GM12878 (cell line): ENCODE measurements around the gene CCDC137. TPM values are rescaled to one million over a fixed set of nuclear protein-coding genes. Genes with fewer than 3 reads are reported as not detected.

Source experiments
- BACH1 ChIP-seq: fragments of 450-650 bp; IDR thresholded peaks from 2 replicates; pipeline ENCODE4 v1.6.1; 2017; ENCODE audit warnings: mild to moderate bottlenecking, borderline replicate concordance
- RUNX3 ChIP-seq: IDR thresholded peaks from 2 replicates; pipeline ENCODE4 v1.6.1; 2012; ENCODE audit warnings: low read length, inconsistent platforms
- SIX5 ChIP-seq: IDR thresholded peaks from 2 replicates; pipeline ENCODE4 v1.6.1; 2011; ENCODE audit warnings: mild to moderate bottlenecking, low read depth, low read length, moderate library complexity; ENCODE audit not compliant: severe bottlenecking
- SMAD5 ChIP-seq: IDR thresholded peaks from 2 replicates; pipeline ENCODE4 v1.6.1; 2016; ENCODE audit warnings: antibody characterized with exemption, low read depth
- SPI1 ChIP-seq: IDR thresholded peaks from 2 replicates; pipeline ENCODE4 v1.6.1; 2011; ENCODE audit warnings: low read depth, mild to moderate bottlenecking, low read length, moderate library complexity, borderline replicate concordance; ENCODE audit not compliant: insufficient read depth
- SUPT20H ChIP-seq: IDR thresholded peaks from 2 replicates; pipeline ENCODE4 v1.6.1; 2011; ENCODE audit warnings: low read depth, mild to moderate bottlenecking, low read length, moderate library complexity, borderline replicate concordance; ENCODE audit not compliant: control insufficient read depth
- TCF3 ChIP-seq: IDR thresholded peaks from 2 replicates; pipeline ENCODE4 v1.6.1; 2012; ENCODE audit warnings: low read depth, mild to moderate bottlenecking, low read length, borderline replicate concordance; ENCODE audit not compliant: insufficient read depth
- ZZZ3 ChIP-seq: IDR thresholded peaks from 2 replicates; pipeline ENCODE4 v1.6.1; 2011; ENCODE audit warnings: low read depth; ENCODE audit not compliant: control insufficient read depth, insufficient read length
- polyA plus RNA-seq, 11 experiments: library from polyadenylated mRNA; depleted of rRNA in 4 of 11; unstranded in 6 of 11; stranded (reverse) in 5 of 11; fragments of >200 nt; fragmentation: Nextera tagmentation in 4 of 11; fragmentation: Illumina TruSeq in 1 of 11; extraction: Ambion mirVana in 4 of 11; extraction: Trizol in 1 of 11; gene quantifications; 1 replicate in 1 of 11; 2 replicates in 10 of 11; pipeline versions ENCODE4 v1.2.1 to v1.2.3, GENCODE V29; 2011 to 2016; ENCODE audit warnings: inconsistent platforms in 2 of 11, missing spikeins in 2 of 11, low read depth in 1 of 11
- total RNA-seq, 4 experiments: library from RNA; depleted of rRNA in 3 of 4; stranded (reverse); fragments of >200 nt in 3 of 4; fragmentation: Illumina TruSeq in 1 of 4; extraction: Trizol in 1 of 4; gene quantifications; 2 replicates each; pipeline versions ENCODE4 v1.2.1 to v1.2.3, GENCODE V29; 2013 to 2021
- TF ChIP-seq, protein P1 (sequence below): fragments of 450-650 bp; IDR thresholded peaks from 2 replicates; pipeline ENCODE4 v1.6.1; 2016; ENCODE audit warnings: mild to moderate bottlenecking, moderate library complexity, borderline replicate concordance
- TF ChIP-seq, protein P2 (sequence below): IDR thresholded peaks from 2 replicates; pipeline ENCODE4 v1.6.1; 2012; ENCODE audit warnings: low read length, inconsistent platforms
- TF ChIP-seq, protein P3 (sequence below): IDR thresholded peaks from 2 replicates; pipeline ENCODE4 v1.6.1; 2011; ENCODE audit warnings: borderline replicate concordance, low read depth, mild to moderate bottlenecking, moderate library complexity, mixed read lengths, low read length; ENCODE audit not compliant: insufficient read depth; ENCODE audit errors: extremely low read length
- TF ChIP-seq, protein P4 (sequence below), 3 experiments: IDR thresholded peaks in 2 of 3; conservative IDR thresholded peaks in 1 of 3; 2 replicates each; pipeline ENCODE4 v1.5.1; 2011; ENCODE audit warnings: low read depth in 3 of 3, low read length in 3 of 3, mild to moderate bottlenecking in 3 of 3, control low read depth in 2 of 3, moderate library complexity in 2 of 3, inconsistent platforms in 1 of 3, mixed read lengths in 1 of 3; ENCODE audit not compliant: control insufficient read depth in 2 of 3, insufficient read depth in 1 of 3; ENCODE audit errors: extremely low read depth in 1 of 3
- TF ChIP-seq, protein P5 (sequence below): fragments of 450-650 bp; formaldehyde crosslinking; IDR thresholded peaks from 2 replicates; pipeline ENCODE4 v1.4.0; 2020; ENCODE audit warnings: mild to moderate bottlenecking, moderate library complexity

The CCDC137 gene
- total and polyA plus RNA-seq, 10 of the 15 experiments (the other 5 are each of a cell fraction or from before 2014, with no cell fraction given) = 2.2 to 45.4 (median 22.1) TPM

DNA sequence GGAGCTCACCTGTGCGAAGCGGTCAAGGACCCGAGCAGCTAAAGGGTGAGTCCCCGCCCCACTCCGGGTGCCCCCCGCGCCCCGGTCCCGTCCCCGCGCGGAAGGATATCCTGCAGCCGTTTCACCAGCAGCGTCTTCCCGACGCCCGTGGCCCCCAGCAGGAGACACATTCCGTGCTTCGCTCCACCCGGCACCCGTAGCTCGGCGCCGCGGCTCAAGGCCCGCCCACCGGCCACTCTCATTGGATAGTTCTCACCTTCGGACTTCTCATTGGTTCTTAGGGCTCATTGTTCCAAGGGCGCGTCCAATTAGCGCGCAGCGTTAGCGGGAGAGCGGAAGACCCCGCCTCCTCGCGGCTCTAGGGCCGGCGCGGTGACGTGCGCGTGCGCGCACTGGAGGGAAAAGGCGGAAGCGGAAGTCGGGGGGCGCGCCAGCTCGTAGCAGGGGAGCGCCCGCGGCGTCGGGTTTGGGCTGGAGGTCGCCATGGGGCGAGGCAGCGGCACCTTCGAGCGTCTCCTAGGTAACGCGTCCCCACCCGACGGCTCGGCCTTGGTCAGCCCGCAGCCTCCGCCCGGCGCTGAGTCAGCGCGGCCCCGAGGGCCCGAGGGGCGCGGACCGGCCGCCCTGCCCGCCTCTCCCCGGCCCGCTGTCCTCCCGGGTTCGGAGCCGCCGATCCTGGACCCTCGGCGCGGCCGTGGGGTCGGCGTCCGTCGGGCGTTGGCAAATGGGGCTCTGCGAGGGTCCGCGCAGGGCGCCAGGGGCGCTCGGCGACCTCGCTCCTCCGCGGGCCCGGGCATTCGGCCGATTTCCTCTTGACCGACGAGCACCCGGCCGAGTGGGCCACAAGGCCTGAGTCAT, 17.3 kb downstream of the CCDC137 start, which contains the start of the genes ARL16 and HGS (continued):
- TF ChIP-seq, protein P1, sequence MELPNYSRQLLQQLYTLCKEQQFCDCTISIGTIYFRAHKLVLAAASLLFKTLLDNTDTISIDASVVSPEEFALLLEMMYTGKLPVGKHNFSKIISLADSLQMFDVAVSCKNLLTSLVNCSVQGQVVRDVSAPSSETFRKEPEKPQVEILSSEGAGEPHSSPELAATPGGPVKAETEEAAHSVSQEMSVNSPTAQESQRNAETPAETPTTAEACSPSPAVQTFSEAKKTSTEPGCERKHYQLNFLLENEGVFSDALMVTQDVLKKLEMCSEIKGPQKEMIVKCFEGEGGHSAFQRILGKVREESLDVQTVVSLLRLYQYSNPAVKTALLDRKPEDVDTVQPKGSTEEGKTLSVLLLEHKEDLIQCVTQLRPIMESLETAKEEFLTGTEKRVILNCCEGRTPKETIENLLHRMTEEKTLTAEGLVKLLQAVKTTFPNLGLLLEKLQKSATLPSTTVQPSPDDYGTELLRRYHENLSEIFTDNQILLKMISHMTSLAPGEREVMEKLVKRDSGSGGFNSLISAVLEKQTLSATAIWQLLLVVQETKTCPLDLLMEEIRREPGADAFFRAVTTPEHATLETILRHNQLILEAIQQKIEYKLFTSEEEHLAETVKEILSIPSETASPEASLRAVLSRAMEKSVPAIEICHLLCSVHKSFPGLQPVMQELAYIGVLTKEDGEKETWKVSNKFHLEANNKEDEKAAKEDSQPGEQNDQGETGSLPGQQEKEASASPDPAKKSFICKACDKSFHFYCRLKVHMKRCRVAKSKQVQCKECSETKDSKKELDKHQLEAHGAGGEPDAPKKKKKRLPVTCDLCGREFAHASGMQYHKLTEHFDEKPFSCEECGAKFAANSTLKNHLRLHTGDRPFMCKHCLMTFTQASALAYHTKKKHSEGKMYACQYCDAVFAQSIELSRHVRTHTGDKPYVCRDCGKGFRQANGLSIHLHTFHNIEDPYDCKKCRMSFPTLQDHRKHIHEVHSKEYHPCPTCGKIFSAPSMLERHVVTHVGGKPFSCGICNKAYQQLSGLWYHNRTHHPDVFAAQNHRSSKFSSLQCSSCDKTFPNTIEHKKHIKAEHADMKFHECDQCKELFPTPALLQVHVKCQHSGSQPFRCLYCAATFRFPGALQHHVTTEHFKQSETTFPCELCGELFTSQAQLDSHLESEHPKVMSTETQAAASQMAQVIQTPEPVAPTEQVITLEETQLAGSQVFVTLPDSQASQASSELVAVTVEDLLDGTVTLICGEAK = peak; percentile 90
- TF ChIP-seq SIX5 (peak; percentile 30), ZZZ3 (no peak), SUPT20H (no peak), SMAD5 (no peak), RUNX3 (no peak; the same call in 1 of the 2 replicates), SPI1 (peak; percentile 68), TCF3 (no peak), BACH1 (peak; percentile 79)
- TF ChIP-seq, protein P2, sequence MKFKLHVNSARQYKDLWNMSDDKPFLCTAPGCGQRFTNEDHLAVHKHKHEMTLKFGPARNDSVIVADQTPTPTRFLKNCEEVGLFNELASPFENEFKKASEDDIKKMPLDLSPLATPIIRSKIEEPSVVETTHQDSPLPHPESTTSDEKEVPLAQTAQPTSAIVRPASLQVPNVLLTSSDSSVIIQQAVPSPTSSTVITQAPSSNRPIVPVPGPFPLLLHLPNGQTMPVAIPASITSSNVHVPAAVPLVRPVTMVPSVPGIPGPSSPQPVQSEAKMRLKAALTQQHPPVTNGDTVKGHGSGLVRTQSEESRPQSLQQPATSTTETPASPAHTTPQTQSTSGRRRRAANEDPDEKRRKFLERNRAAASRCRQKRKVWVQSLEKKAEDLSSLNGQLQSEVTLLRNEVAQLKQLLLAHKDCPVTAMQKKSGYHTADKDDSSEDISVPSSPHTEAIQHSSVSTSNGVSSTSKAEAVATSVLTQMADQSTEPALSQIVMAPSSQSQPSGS = no peak
- TF ChIP-seq, protein P3, sequence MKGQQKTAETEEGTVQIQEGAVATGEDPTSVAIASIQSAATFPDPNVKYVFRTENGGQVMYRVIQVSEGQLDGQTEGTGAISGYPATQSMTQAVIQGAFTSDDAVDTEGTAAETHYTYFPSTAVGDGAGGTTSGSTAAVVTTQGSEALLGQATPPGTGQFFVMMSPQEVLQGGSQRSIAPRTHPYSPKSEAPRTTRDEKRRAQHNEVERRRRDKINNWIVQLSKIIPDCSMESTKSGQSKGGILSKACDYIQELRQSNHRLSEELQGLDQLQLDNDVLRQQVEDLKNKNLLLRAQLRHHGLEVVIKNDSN = no peak
- TF ChIP-seq, protein P4, sequence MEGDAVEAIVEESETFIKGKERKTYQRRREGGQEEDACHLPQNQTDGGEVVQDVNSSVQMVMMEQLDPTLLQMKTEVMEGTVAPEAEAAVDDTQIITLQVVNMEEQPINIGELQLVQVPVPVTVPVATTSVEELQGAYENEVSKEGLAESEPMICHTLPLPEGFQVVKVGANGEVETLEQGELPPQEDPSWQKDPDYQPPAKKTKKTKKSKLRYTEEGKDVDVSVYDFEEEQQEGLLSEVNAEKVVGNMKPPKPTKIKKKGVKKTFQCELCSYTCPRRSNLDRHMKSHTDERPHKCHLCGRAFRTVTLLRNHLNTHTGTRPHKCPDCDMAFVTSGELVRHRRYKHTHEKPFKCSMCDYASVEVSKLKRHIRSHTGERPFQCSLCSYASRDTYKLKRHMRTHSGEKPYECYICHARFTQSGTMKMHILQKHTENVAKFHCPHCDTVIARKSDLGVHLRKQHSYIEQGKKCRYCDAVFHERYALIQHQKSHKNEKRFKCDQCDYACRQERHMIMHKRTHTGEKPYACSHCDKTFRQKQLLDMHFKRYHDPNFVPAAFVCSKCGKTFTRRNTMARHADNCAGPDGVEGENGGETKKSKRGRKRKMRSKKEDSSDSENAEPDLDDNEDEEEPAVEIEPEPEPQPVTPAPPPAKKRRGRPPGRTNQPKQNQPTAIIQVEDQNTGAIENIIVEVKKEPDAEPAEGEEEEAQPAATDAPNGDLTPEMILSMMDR (IDR thresholded peaks at IDR 0.05 in 2 of 3, conservative IDR thresholded peaks at IDR 0.05 in 1 of 3; ENCODE audit: control insufficient read depth in 2 of 3, extremely low read depth in 1 of 3, insufficient read depth in 1 of 3, low read depth in 3 of 3, low read length in 3 of 3) = no peak
- TF ChIP-seq, protein P5, sequence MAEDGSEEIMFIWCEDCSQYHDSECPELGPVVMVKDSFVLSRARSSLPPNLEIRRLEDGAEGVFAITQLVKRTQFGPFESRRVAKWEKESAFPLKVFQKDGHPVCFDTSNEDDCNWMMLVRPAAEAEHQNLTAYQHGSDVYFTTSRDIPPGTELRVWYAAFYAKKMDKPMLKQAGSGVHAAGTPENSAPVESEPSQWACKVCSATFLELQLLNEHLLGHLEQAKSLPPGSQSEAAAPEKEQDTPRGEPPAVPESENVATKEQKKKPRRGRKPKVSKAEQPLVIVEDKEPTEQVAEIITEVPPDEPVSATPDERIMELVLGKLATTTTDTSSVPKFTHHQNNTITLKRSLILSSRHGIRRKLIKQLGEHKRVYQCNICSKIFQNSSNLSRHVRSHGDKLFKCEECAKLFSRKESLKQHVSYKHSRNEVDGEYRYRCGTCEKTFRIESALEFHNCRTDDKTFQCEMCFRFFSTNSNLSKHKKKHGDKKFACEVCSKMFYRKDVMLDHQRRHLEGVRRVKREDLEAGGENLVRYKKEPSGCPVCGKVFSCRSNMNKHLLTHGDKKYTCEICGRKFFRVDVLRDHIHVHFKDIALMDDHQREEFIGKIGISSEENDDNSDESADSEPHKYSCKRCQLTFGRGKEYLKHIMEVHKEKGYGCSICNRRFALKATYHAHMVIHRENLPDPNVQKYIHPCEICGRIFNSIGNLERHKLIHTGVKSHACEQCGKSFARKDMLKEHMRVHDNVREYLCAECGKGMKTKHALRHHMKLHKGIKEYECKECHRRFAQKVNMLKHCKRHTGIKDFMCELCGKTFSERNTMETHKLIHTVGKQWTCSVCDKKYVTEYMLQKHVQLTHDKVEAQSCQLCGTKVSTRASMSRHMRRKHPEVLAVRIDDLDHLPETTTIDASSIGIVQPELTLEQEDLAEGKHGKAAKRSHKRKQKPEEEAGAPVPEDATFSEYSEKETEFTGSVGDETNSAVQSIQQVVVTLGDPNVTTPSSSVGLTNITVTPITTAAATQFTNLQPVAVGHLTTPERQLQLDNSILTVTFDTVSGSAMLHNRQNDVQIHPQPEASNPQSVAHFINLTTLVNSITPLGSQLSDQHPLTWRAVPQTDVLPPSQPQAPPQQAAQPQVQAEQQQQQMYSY (CRISPR knock-in tag) = no peak
